ENCODE results near the gene BARX1.

DNA sequence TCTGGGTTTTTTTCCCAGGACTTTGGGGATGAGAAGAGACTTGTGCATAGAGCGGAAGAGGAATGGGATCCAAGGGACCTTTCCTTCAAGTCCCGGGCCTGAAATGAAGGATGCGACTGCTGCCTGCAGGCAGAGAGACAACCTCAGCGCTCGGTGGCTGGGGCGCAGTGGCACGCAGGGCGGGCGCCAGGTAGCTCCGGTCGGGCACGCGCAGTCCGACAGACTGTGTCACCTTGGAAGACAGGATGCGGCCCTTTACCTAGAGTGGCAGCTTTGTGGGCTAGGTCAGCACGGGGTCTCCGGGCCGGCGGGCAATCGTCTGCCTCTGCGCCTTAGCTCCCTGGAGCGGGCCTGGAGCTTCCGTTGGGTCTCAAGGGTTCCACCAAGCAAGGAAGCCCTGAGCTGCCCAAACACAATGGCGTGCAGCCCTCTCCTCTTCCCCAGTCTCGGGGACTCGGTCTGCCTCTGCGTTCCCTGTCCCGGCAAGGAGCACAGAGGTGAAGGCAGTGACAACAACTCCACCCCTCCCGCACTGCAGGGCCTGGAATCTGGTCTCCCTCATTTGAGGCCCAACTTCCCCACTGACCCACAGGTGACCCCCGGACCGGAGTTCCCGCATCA lies 6.0 kb downstream of the BARX1 start:
- TF ChIP-seq, protein P1, sequence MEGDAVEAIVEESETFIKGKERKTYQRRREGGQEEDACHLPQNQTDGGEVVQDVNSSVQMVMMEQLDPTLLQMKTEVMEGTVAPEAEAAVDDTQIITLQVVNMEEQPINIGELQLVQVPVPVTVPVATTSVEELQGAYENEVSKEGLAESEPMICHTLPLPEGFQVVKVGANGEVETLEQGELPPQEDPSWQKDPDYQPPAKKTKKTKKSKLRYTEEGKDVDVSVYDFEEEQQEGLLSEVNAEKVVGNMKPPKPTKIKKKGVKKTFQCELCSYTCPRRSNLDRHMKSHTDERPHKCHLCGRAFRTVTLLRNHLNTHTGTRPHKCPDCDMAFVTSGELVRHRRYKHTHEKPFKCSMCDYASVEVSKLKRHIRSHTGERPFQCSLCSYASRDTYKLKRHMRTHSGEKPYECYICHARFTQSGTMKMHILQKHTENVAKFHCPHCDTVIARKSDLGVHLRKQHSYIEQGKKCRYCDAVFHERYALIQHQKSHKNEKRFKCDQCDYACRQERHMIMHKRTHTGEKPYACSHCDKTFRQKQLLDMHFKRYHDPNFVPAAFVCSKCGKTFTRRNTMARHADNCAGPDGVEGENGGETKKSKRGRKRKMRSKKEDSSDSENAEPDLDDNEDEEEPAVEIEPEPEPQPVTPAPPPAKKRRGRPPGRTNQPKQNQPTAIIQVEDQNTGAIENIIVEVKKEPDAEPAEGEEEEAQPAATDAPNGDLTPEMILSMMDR (IDR thresholded peaks at IDR 0.05; ENCODE audit: low read length): no peak
- TF ChIP-seq EZH2phosphoT487 (IDR thresholded peaks at IDR 0.05; ENCODE audit: low read length) (no peak), EZH2 (optimal IDR thresholded peaks at IDR 0.05; ENCODE audit: low read depth, low read length) (no peak)
